22Rv1 (cell line): ENCODE results near the gene AP1M1.

ENCODE experiments used
- ZFX ChIP-seq: fragments of 450-650 bp; IDR thresholded peaks from 2 replicates; pipeline ENCODE4 v1.6.1; 2017; ENCODE audit warnings: antibody characterized with exemption, borderline replicate concordance
- TF ChIP-seq, protein P1 (sequence below): fragments of 450-650 bp; IDR thresholded peaks from 2 replicates; pipeline ENCODE4 v1.5.1; 2017; ENCODE audit warnings: mild to moderate bottlenecking

DNA sequence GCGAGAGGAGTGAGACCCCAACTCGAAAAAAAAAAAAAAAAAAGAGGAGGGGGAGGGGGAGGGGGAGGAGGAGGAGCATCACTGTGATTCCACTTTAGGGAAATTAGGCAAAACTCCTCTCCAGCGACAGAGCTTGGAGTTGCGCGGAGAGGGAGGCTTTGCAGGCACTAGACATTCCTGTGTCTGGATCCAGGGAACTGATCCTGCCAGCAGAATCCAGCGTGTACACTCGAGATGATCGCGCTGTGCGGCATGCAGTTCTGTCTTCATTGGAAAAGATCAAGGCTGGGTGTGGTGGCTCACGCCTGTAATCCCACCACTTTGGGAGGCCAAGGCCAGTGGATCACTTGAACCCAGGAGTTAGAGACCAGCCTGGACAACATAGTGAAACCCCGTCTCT lies 97.3 kb downstream of the AP1M1 start:
- TF ChIP-seq, protein P1, sequence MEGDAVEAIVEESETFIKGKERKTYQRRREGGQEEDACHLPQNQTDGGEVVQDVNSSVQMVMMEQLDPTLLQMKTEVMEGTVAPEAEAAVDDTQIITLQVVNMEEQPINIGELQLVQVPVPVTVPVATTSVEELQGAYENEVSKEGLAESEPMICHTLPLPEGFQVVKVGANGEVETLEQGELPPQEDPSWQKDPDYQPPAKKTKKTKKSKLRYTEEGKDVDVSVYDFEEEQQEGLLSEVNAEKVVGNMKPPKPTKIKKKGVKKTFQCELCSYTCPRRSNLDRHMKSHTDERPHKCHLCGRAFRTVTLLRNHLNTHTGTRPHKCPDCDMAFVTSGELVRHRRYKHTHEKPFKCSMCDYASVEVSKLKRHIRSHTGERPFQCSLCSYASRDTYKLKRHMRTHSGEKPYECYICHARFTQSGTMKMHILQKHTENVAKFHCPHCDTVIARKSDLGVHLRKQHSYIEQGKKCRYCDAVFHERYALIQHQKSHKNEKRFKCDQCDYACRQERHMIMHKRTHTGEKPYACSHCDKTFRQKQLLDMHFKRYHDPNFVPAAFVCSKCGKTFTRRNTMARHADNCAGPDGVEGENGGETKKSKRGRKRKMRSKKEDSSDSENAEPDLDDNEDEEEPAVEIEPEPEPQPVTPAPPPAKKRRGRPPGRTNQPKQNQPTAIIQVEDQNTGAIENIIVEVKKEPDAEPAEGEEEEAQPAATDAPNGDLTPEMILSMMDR, result no peak
- TF ChIP-seq ZFX, result no peak
